Ovary (tissue), 9 donors: ENCODE results near the gene GART. TPM values are rescaled to one million over a fixed set of nuclear protein-coding genes. Genes with fewer than 3 reads are reported as not detected.
"Not testable (repeated sequence)": the region's sequence is repeated elsewhere in the genome, so short reads cannot be mapped to it uniquely, and the experiment has no call there.

Experiments
- DNase-seq, 5 donors: peaks; one replicate each; pipeline ENCODE4 v3.0.0-alpha.2; 2019 to 2020
- H3K27ac ChIP-seq, 2 donors: fragments of 200-600 bp; one replicate each; pipeline versions ENCODE4 v1.5.1 to v1.8.0; 2019 to 2022
- H3K27me3 ChIP-seq: fragments of 200-600 bp; one replicate; pipeline ENCODE4 v1.8.0; 2022
- H3K36me3 ChIP-seq: fragments of 200-600 bp; sonication (generic); one replicate; pipeline ENCODE4 v1.5.1; 2019
- H3K4me1 ChIP-seq: one replicate; pipeline ENCODE4 v1.8.1; 2013; ENCODE audit warnings: mild to moderate bottlenecking, moderate library complexity; ENCODE audit not compliant: insufficient read depth
- H3K4me3 ChIP-seq: fragments of 200-600 bp; sonication (generic); one replicate; pipeline ENCODE4 v1.5.1; 2017
- H3K9me3 ChIP-seq, 2 donors: fragments of 200-600 bp in 1 of 2; sonication (generic) in 1 of 2; one replicate each; pipeline versions ENCODE4 v1.5.1 to v1.8.1; 2013 to 2019; ENCODE audit warnings: mild to moderate bottlenecking in 1 of 2, moderate library complexity in 1 of 2
- CTCF ChIP-seq, 3 donors: fragments of 450-650 bp in 2 of 3; fragments of 200-600 bp in 1 of 3; IDR thresholded peaks; one replicate each; pipeline versions ENCODE4 v1.5.1 to v1.8.0; 2016 to 2022; ENCODE audit warnings: antibody characterized with exemption in 3 of 3, mild to moderate bottlenecking in 1 of 3
- EP300 ChIP-seq: sonication (generic); formaldehyde crosslinking; IDR thresholded peaks from one replicate; pipeline ENCODE4 v1.6.1; 2017; ENCODE audit warnings: antibody characterized with exemption
- POLR2A ChIP-seq: fragments of 450-650 bp; IDR thresholded peaks from one replicate; pipeline ENCODE4 v1.6.1; 2017; ENCODE audit warnings: antibody characterized with exemption, mild to moderate bottlenecking, moderate library complexity
- WGBS, 3 donors: extraction: QIAGEN DNeasy Blood & Tissue Kit in 1 of 3; methylation state at CpG; one replicate each; pipeline versions ENCODE4 v1.1.5 to v1.1.7; 2013 to 2017; 5-methylcytosine and 5-hydroxymethylcytosine counted together
- intact Hi-C, 4 donors: fragments of 100-400 bp; cut with DNase I; formaldehyde crosslinking; loops; one replicate each; pipeline versions ENCODE4 v1.11.0 to v1.15.1; 2022 to 2023
- polyA plus RNA-seq, 2 donors: library from polyadenylated mRNA; stranded (reverse); fragments of 200-250 nt in 1 of 2; fragments of 350-450 nt in 1 of 2; fragmentation: Illumina TruSeq in 1 of 2; extraction: RNeasy Lipid Tissue Mini Kit (QIAGEN cat#74804) in 1 of 2; gene quantifications; one replicate each; pipeline ENCODE4 v1.2.3, GENCODE V29; 2013 to 2014
- total RNA-seq, 7 donors: library from RNA; depleted of rRNA in 2 of 7; stranded (reverse); fragments of >200 nt in 2 of 7; fragmentation: NEBNext Ultra II Directional in 3 of 7; extraction: Animal tissue kit (Norgen Biotek cat#: 25700) in 3 of 7; gene quantifications; one replicate each; pipeline versions ENCODE4 v1.1.0 to v1.2.4, GENCODE V29; 2016 to 2023
- donor health status: DM: no; HTN: no; CAD: no; lungs with moderate emphysema.
- donor health status: DM: no; HTN: no; CAD: no.
- donor health status: Bipolar disorder and iron deficiency.
- donor health status: DM: yes; HTN: yes; CAD: no.
- donor health status: DM: no; HTN: no; CAD: no.
- donor health status: DM: yes; HTN: yes; CAD: no.

Gene GART
- total and polyA plus RNA-seq, 9 donors: 17.5 to 84.4 (median 51.9) TPM

DNA sequence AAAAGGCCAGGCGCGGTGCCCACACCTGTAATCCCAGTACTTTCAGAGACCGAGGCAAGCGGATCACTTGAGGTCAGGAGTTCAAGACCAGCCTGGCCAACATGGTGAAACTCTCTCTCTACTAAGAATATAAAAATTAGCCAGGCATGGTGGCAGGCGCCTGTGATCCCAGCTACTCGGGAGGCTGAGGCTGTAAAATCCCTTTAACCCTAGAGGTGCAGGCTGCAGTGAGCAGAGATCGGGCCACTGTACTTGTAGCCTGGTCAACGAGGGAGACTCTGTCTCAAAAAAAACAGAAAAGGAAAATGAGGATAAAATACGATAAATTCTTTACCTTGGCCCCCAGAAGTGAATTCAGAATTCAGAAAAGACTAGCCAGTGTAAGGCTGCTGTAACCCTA, 63.7 kb downstream of the GART start:
- Histone ChIP-seq H3K4me1 (peaks cover 7% of the 10 kb centered on the region), H3K36me3 (no peaks in the 10 kb centered on the region), H3K27ac (peak overlapping the region in 1 of 2 donors; percentile 94), H3K27me3 (no peaks in the 10 kb centered on the region), H3K4me3 (peak overlapping the region; percentile 96), H3K9me3 (no peaks in the 10 kb centered on the region)
- 55 to 58% (median 56%) methylated on average over 9 of the region's 9 CpGs for WGBS, 3 donors
- DNase-seq: no peak
- intact Hi-C loops: no loop called here
- TF ChIP-seq CTCF (IDR thresholded peaks at IDR 0.05): no peak
- TF ChIP-seq EP300: no peak
- TF ChIP-seq POLR2A: no peak

- 81 to 86% (median 85%) methylated on average over 7 of the region's 7 CpGs for WGBS, 3 donors
Observed at GRCh38 chr21:33477066-33477465, 64.9 kb downstream of the GART start.

GRCh38 chr21:33473344-33473743, 68.6 kb downstream of the GART start:
- peaks cover 5% of the 10 kb centered on the region for H3K4me1 ChIP-seq

More at GRCh38 chr21:33477066-33477465, 64.9 kb downstream of the GART start:
- Histone ChIP-seq H3K4me3 (no peak overlapping the region), H3K9me3 (no peaks in the 10 kb centered on the region), H3K27me3 (no peaks in the 10 kb centered on the region), H3K36me3 (no peaks in the 10 kb centered on the region), H3K4me1 (peaks cover 7% of the 10 kb centered on the region), H3K27ac (no peak overlapping the region)
- TF ChIP-seq EP300 (no peak), CTCF (IDR thresholded peaks at IDR 0.05) (no peak), POLR2A (no peak)
- no peak for DNase-seq
- intact Hi-C loops: no loop called here

GRCh38 chr21:33470701-33471100, 71.2 kb downstream of the GART start:
- intact Hi-C loops: no loop called here
- DNase-seq: no peak
- no peak overlapping the region for H3K4me3 ChIP-seq
- TF ChIP-seq POLR2A: no peak
- TF ChIP-seq CTCF (IDR thresholded peaks at IDR 0.05): no peak
- TF ChIP-seq EP300: no peak
- WGBS, 3 donors: 91 to 96% (median 95%) methylated on average over 2 of the region's 2 CpGs
- H3K27me3 ChIP-seq: no peaks in the 10 kb centered on the region
- no peak overlapping the region for H3K27ac ChIP-seq
- H3K4me1 ChIP-seq: peaks cover 1% of the 10 kb centered on the region
- H3K36me3 ChIP-seq: no peaks in the 10 kb centered on the region
- H3K9me3 ChIP-seq: no peaks in the 10 kb centered on the region

More at GRCh38 chr21:33473344-33473743, 68.6 kb downstream of the GART start:
- DNase-seq: no peak
- no peak overlapping the region for H3K4me3 ChIP-seq
- H3K27ac ChIP-seq: no peak overlapping the region
- no peaks in the 10 kb centered on the region for H3K27me3 ChIP-seq
- WGBS, 3 donors: 90 to 98% (median 93%) methylated on average over 3 of the region's 3 CpGs
- no peaks in the 10 kb centered on the region for H3K36me3 ChIP-seq
- intact Hi-C loops: no loop called here
- TF ChIP-seq POLR2A (no peak), CTCF (IDR thresholded peaks at IDR 0.05) (no peak), EP300 (no peak)
- no peaks in the 10 kb centered on the region for H3K9me3 ChIP-seq

DNA sequence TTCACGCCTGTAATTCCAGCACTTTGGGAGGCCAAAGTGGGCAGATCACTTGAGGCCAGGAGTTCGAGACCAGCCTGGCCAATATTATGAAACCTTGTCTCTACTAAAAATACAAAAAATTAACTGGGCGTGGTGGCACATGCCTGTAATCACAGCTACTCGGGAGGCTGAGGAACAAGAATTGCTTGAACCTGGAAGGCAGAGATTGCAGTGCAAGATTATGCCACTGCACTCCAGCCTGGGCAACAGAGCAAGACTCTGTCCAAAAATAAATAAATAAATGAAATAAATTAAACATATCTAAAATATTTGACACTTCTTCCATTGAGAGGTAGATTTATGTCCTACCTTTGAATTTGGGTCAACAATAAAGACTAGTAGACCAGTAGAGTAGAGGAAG, 72.7 kb downstream of the GART start:
- H3K36me3 ChIP-seq, H3K9me3 ChIP-seq, H3K4me3 ChIP-seq, intact Hi-C loops, H3K27me3 ChIP-seq, H3K4me1 ChIP-seq, DNase-seq: not testable (repeated sequence)
- WGBS, 3 donors: 92 to 93% (median 92%) methylated on average over 4 of the region's 4 CpGs
- peak overlapping the region in 1 of 2 donors; percentile 49 for H3K27ac ChIP-seq
